GM21825 (cell line): ENCODE measurements around the gene YPEL1.
"Not testable (repeated sequence)": the region's sequence is repeated elsewhere in the genome, so short reads cannot be mapped to it uniquely, and the experiment has no call there.

Experiments used
- ATAC-seq: cut with Tn5 transposase; IDR thresholded peaks from one replicate; pipeline ENCODE4 v1.9.1; 2021; ENCODE audit warnings: mild to moderate bottlenecking, moderate library complexity; ENCODE audit not compliant: unreplicated experiment

The YPEL1 gene

GRCh38 chr22:21754523-21754922 lies 18.9 kb upstream of the YPEL1 start:
- ATAC-seq, result no peak

GRCh38 chr22:21753374-21754111 lies 17.9 kb upstream of the YPEL1 start:
- ATAC-seq, result no peak

DNA sequence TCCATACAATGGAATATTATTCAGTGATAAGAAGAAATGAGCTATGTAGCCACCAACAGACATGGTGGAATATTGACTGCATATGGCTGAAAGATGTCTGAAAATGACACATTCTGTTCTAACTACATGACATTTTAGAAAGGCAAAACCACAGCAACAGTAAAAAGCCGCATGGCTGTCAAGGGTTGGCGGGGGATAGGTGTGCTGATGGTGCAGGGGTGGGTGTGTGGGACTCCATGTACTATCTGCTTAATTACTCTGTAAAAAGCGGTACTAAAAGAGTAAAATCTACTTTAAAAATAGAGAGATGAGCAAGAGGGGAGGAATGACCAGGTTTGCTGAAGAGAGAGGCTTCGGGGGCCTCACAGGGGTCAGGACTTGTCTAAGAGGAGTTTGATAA lies 16.7 kb upstream of the YPEL1 start:
- no peak for ATAC-seq

DNA sequence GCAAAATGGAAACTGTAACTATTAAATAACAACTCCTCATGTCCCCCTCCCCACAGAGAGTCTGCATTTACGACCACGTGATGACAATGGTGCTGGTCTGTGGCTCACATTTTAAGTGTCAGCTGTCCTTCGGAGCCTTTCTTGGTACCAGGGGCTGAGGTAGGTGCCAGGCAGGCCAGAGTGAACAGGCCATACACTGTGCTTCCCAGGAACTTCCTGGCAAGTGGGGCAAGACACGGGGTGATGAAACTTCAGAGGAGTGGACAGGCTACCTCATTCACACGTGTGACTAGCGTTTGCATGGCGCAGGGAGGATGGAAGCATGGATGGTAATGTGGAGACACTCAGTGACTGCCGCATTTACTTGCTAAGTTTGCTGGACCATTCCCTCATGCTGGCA lies 10.4 kb upstream of the YPEL1 start:
- no peak for ATAC-seq

- ATAC-seq, result not testable (repeated sequence)
Observed at GRCh38 chr22:21744917-21745316, 9.3 kb upstream of the YPEL1 start.

DNA sequence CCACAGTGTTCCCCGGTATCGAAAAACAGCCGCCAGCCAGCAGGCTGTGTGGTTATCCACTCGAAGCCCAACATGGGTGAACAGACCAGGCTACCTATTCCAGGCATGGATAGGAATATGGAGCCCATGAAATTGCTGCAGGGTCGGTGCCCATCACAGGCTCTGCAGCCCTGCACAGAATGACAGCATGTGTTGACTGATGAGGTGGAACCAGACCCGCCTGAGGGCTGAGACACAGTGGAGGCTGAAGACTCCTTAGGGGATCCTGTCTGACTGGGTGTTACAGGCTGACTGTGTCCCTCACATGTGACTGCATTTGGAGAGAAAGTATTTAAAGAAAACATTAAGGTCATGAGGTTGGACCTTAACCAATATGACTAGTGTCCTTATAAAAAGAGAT lies 6.2 kb upstream of the YPEL1 start:
- no peak for ATAC-seq

- no peak for ATAC-seq
Observed at GRCh38 chr22:21741059-21741458, 5.5 kb upstream of the YPEL1 start.

GRCh38 chr22:21739828-21740377 lies 4.3 kb upstream of the YPEL1 start:
- no peak for ATAC-seq

- ATAC-seq, result no peak
Observed at GRCh38 chr22:21738966-21739365, 3.4 kb upstream of the YPEL1 start.

DNA sequence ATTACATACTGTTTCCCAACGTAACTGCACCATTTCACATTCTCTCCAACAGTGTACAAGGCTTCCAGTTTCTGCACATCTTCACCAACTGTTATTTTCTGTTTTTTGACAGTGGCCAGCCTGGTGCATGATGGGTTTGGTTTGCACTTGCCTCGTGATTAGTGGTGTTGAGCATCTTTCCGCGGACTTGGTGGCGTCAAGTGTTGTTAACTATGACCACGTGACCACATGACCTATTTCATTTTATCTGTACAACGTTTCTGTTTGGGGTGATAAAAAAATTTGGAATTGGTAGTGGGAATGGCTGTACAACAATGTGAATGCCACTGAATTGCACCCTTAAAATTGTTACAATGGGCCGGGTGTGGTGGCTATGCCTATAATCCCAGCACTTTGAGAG lies 2.5 kb upstream of the YPEL1 start:
- no peak for ATAC-seq

DNA sequence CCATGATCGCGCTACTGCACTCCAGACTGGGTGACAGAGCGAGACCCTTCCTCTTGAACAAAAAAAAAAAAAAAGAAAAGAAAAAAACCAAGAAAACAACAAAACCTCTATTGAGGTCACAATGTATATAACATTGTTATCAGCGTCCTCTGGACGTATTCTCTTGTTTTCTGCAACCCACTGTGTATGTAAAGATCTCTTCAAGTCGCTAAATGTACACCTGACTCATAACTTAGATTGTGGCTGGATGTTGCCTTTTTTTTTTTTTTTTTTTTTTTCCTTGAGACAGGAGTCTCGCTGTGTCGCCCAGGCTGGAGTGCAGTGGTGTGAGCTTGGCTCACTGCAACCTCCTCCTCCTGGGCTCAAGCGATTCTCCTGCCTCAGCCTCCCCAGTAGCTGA lies 1.4 kb upstream of the YPEL1 start:
- ATAC-seq, result no peak

DNA sequence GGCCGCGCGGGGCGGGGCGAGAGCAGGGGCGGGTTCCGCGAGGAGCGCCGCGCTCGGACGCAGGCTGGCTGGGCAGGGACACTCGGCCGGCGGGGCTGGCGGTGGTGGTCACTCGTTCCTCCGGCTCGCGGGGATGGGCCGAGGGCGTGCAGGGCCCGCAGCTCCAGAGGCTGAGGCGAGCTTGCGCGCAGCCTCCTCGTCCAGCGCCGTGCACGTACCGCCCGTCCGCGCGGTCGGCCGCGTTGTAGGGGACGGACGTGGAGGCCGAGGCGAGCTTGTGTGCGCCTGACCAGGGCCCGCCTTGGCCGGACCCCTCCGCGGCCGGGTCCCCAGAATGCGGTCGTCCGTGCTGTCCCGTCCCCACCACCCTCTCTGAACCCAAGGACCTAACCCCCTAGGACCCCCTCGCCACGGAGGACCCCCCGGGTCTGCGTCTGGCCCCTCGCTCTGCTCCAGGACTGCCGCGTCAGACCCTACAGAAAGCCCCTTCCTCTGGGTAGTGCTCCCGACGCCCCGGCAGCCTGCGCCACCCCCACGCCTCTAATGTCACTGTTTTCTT lies 569 bp upstream of the YPEL1 start:
- no peak for ATAC-seq

DNA sequence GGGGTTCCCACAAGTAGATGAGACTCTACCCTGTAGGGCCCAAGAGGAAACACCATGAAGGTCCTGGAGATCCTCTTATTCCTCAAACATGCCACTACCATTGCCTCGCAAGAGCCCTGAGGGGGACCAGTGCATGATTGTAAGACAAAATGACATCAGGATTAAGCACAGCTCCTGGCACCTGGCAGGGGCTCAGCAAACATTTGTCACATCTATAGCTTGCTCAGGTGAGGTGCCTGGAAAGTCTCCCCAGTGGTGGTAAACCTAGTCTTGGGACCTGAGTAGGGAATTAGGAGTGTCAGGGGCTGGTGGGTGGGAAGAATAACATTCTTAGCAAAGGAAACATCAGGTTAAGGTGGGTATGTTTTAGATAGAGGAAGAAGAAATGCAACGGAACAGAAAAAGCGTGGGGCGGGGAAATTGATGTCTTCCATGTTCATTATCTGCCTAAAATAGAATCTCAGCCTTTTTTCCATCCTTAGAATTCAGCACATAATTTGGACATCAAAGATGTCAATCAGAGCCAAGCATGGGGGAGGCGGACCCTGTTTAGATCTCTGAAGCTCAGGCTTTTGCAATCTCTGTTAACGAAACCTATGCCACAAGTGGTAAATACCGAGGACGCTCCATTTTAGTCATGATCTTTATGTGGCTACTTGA lies 924 bp downstream of the YPEL1 start:
- ATAC-seq, result no peak

DNA sequence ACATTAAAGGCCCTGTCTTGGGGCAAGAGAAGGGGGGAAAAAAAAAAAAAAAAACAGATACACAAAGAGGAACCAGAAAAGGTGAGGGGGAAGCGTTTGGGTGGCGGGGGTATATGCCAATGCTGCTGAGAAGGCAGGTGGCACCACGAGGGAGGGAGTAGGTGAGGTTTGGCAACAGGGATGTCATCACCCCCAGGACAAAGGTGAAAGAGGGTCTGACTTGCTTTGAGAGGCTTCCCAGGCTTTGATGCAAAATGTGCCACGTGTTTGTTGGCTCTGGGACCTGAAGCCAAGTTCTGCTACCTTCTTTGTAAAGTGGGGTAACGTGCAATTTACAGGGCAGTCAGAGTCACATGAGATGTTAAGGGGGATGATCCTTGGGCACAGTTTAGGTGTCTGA lies 4.1 kb downstream of the YPEL1 start:
- ATAC-seq, result no peak

DNA sequence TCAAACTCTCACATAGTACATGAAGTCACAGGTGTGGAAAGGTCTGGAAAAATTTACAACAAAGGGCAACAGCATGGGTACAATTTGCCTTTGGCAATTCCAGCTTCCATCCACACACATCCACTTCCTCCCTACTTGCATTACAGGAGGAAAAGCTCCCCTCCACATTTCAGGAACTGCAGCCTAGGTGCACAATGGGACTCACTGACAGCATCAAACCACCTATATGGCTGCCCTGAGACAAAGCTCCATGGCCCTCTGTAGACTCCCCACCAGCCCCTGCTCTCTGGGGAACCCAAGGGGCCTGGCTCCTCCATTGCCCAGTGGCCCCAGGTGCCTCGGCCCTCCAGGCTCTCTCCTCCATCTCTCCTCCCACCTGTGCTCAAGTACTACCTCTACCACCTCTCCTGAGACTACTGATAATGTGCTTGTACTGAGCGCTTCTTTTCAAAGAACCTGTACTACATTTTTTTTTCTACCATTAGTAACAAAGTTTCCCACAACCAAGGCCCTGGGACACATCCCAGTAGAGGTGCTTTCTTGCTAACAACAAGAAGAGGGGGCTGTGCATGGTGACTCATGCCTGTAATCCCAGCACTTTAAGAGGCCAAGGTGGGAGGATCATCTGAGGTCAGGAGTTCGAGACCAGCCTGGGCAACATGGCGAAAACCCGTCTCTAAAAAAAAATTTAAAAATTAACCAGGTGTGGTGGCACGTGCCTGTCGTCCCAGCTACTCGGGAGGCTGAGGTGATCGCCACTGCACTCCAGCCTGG lies 4.9 kb downstream of the YPEL1 start:
- no peak for ATAC-seq

DNA sequence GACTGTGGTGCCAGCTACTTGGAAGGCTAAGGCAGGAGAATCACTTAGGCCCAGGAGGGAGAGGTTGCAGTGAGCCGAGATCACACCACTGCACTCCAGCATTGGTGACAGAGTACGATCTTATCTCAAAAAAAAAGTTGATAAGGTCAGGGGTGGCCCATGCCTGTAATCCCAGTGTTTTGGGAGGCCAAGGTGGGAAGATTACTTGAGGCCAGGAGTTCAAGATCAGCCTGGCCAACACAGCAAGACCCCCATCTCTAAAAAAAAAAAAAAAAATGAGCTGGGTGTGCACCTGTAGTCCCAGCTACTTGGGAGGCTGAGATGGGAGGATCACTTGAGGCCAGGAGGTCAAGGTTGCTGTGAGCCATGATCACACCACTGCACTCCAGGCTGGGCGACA lies 6.4 kb downstream of the YPEL1 start:
- ATAC-seq, result not testable (repeated sequence)

DNA sequence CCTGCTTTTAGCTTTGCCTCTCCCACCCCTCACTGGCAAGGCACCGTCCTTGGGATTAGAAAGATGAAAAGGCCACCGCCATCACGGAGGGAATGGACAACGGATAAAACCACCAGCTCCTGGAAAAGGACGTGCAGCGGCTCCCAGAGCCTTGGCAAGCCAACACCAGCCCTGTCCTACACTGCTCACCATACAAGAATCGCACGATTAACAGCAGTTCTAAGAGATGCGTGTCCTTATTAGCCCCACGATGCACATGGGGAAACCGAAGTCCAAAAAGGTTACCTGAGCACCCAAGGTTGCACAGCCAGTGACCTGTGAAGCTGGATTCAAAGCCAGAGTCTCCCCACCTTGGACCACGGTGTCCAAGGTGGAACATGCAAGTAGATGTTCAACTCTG lies 7.3 kb downstream of the YPEL1 start:
- ATAC-seq, result no peak

DNA sequence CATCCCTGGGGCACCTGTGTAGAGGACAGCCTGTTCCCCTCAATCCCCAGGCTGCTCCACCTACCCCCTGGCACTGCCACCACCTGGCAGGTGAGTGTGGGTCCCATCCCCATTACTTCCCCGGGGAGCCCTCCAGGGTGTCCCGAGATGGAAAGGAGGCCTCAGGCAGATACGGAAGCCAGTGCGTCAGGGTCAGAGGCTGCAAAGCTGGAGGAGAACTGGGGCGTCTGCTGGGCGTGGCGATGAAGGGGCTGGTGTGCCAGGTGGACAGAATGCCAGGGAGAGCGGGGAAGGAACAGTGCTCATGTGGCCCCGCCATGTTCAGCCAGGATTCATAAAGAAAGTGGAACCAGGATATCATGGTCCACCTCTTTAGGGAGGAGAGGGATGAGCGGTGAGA lies 7.8 kb downstream of the YPEL1 start:
- ATAC-seq, result no peak

DNA sequence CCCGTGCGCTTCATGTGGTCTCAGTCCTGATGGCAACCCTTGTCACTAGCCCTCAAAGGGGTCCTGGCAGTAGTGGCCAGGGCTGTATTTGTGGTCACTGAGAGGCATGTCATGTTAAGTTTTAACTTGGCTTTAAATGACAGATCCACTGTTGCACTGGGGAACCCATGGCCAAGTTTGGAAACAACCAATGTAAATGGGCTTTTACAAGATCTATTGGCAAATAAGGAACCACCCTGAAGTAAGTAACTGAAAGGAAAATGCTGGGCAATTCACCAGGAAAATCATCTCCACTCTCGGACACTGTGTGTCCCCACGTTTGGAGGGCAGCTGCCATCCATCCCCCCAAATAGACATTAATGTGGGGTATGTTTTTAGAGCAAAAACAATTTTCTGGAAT lies 8.4 kb downstream of the YPEL1 start:
- ATAC-seq, result no peak

DNA sequence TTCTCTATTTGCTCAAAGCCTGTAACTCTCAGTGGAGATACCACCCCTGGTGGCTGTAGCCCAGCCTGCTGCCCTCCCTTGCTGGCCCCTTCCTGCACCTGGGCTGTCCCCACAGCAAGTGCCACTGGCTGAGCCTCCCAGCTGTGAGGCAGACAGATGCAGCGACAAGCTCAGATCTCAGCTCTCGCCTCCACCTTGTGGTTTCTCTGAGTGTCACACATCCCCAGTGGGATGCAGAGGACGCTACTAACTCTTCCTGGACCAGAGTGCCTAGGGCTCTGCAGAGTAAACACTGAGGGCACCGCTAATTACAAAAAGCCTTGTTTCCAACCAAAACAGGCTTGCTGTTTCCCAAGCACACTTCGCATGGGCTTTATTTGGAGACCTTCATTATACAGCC lies 8.9 kb downstream of the YPEL1 start:
- ATAC-seq, result no peak

DNA sequence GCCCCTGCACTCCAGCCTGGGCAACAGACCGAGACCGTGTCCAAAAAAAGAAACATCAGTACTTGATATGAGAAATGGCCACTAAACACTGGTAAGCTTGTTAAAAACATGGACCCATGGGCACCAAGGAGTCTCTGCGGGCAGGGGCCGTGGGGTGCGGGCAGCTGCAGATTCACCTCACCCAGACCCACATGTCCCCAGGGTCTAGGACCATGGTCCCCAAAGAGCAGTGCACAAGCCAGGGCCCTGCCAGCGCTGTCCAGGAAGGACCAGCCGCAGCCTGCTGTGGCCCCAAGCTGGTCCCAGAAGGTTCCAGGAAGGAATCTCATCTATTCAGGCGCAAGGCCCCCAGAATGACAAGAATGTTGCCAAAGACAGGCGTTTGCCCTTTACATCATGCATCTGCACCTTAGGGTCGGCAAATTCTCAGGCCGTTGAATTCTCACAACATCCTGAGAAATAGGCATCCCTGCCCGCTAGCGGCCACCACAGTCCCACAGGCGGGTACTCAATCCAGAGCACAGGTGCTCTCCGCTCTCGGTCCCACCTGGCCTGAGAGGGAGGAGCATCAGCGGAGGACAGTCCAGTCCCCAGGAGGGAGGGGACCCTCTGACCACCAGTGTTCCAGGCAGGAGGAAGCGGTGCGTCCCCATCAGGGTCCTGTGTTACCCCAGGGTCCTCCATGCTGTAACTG lies 9.5 kb downstream of the YPEL1 start:
- ATAC-seq, result no peak
